Measurements from ENCODE around the gene BBS4.

DNA sequence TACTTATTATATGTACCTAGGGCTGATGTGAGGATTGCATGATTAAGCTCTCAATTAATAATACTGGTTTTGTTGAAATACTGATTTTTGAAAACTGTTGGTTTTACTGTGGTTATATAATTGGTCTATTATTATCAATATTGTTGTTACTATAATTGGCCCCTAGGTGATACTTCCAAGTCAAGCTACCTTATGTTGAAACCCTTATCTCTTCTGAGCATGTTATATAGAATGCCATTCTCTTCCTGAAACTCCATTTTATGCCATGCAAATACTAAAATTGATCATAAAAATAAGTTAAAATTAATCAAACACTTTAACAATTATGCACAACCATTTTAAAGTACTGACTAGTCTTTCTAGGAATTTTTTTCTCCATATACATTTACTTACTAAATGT, 46.1 kb downstream of the BBS4 start:
- TF ChIP-seq, protein P1, sequence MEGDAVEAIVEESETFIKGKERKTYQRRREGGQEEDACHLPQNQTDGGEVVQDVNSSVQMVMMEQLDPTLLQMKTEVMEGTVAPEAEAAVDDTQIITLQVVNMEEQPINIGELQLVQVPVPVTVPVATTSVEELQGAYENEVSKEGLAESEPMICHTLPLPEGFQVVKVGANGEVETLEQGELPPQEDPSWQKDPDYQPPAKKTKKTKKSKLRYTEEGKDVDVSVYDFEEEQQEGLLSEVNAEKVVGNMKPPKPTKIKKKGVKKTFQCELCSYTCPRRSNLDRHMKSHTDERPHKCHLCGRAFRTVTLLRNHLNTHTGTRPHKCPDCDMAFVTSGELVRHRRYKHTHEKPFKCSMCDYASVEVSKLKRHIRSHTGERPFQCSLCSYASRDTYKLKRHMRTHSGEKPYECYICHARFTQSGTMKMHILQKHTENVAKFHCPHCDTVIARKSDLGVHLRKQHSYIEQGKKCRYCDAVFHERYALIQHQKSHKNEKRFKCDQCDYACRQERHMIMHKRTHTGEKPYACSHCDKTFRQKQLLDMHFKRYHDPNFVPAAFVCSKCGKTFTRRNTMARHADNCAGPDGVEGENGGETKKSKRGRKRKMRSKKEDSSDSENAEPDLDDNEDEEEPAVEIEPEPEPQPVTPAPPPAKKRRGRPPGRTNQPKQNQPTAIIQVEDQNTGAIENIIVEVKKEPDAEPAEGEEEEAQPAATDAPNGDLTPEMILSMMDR (optimal IDR thresholded peaks at IDR 0.05 in 1 of 3, IDR thresholded peaks at IDR 0.05 in 1 of 3, conservative IDR thresholded peaks at IDR 0.05 in 1 of 3; ENCODE audit: extremely low read depth in 1 of 3, insufficient read depth in 2 of 3, low read length in 3 of 3): no peak
- no peak for TF ChIP-seq EZH2 (IDR thresholded peaks at IDR 0.05; ENCODE audit: low read length)

Data from keratinocyte (primary cell).